K562 (cell line): Measurements from ENCODE around the gene ADAMTSL3. TPM values are rescaled to one million over a fixed set of nuclear protein-coding genes. Genes with fewer than 3 reads are reported as not detected.

Experiments used
- ATAC-seq: fragments of 200-7000 bp; cut with Tn5 transposase; 3 replicates; pipeline ENCODE4 v1.9.1; 2020; ENCODE audit warnings: moderate library complexity
- BruUV-seq: library from RNA; stranded (reverse); fragments of 400-500 nt; replicated peaks from 2 replicates; lab custom pipeline; 2021; lab: Mats Ljungman, UMichigan
- CTCF ChIA-PET: fragments of 300-600 bp; formaldehyde crosslinking; extraction: SDS; loops from one replicate; lab custom pipeline; 2021; ENCODE audit warnings: low intra/inter-chr PET ratio; lab: Yijun Ruan, JAX
- POLR2A ChIA-PET: fragments of 300-600, 350-650 bp; sonication (Branson Sonifier 250); formaldehyde crosslinking; extraction: SDS; loops from one replicate; lab custom pipeline; 2021; ENCODE audit warnings: antibody characterized with exemption, inconsistent platforms; lab: Yijun Ruan, JAX
- DNase-seq, 4 experiments: peaks; one replicate each; pipeline versions ENCODE4 v3.0.0 to v3.0.0-alpha.2; 2011 to 2018; ENCODE audit warnings: low spot score in 3 of 4, mixed read lengths in 3 of 4; ENCODE audit errors: extremely low read depth in 1 of 4
- FAIRE-seq: peaks from 2 replicates; lab custom pipeline; 2011; peaks lifted over from hg19 to GRCh38; lab: Jason Lieb, UNC
- H2AFZ ChIP-seq: 2 replicates; pipeline ENCODE4 v1.6.0; 2011; ENCODE audit warnings: low read depth, low read length, control low read depth, inconsistent platforms
- H3K27ac ChIP-seq: fragments of 200-600 bp; 3 replicates; pipeline ENCODE4 v1.8.0; 2011; ENCODE audit warnings: low read depth, mild to moderate bottlenecking, control low read depth, inconsistent platforms, low read length, moderate library complexity, mixed read lengths; ENCODE audit errors: extremely low read depth
- H3K27me3 ChIP-seq, 2 experiments: fragments of 300-600 bp in 1 of 2; 2 replicates in 1 of 2; 3 replicates in 1 of 2; pipeline versions ENCODE4 v1.6.0 to v1.8.0; 2011; ENCODE audit warnings: inconsistent platforms in 2 of 2, low read length in 2 of 2, mild to moderate bottlenecking in 1 of 2, mixed read lengths in 1 of 2, moderate library complexity in 1 of 2; ENCODE audit not compliant: control insufficient read depth in 2 of 2, insufficient read depth in 2 of 2
- H3K36me3 ChIP-seq: fragments of 300-600 bp; 3 replicates; pipeline ENCODE4 v1.8.0; 2011; ENCODE audit warnings: mild to moderate bottlenecking, low read length, inconsistent platforms; ENCODE audit not compliant: control insufficient read depth, insufficient read depth
- H3K4me1 ChIP-seq, 2 experiments: fragments of 200-600 bp in 1 of 2; replicated peaks in 1 of 2; 2 replicates in 1 of 2; 3 replicates in 1 of 2; pipeline versions ENCODE4 v1.5.1 to v1.8.0; 2011; ENCODE audit warnings: inconsistent platforms in 2 of 2, low read length in 2 of 2, mild to moderate bottlenecking in 1 of 2, mixed read lengths in 1 of 2, moderate library complexity in 1 of 2; ENCODE audit not compliant: control insufficient read depth in 2 of 2, insufficient read depth in 2 of 2
- H3K4me2 ChIP-seq: 2 replicates; pipeline ENCODE4 v1.6.1; 2011; ENCODE audit warnings: low read length, control low read depth, inconsistent platforms, mixed read lengths; ENCODE audit not compliant: insufficient read depth
- H3K4me3 ChIP-seq: fragments of 200-600 bp; sonication (generic), shearing (Covaris generic); 2 replicates; pipeline ENCODE4 v1.5.1; 2016; ENCODE audit warnings: control low read depth, inconsistent platforms
- H3K79me2 ChIP-seq: fragments of 200-600 bp; 3 replicates; pipeline ENCODE4 v1.8.0; 2011; ENCODE audit warnings: low read length, inconsistent platforms; ENCODE audit not compliant: control insufficient read depth, insufficient read depth
- H3K9ac ChIP-seq, 2 experiments: 2 replicates each; pipeline versions ENCODE4 v1.6.0 to v1.6.1; 2011; ENCODE audit warnings: low read depth in 2 of 2, low read length in 2 of 2, control low read depth in 1 of 2, inconsistent platforms in 1 of 2, mild to moderate bottlenecking in 1 of 2, mixed read lengths in 1 of 2; ENCODE audit not compliant: insufficient read depth in 1 of 2
- H3K9me1 ChIP-seq: one replicate; pipeline ENCODE4 v1.6.0; 2011; ENCODE audit warnings: inconsistent platforms, mild to moderate bottlenecking, low read length, moderate library complexity; ENCODE audit not compliant: control insufficient read depth, insufficient read depth
- H3K9me3 ChIP-seq: replicated peaks from 2 replicates; pipeline ENCODE4 v1.5.1; 2011; ENCODE audit warnings: low read depth, low read length, inconsistent platforms; ENCODE audit not compliant: control insufficient read depth, insufficient read depth
- H4K20me1 ChIP-seq: replicated peaks from 2 replicates; pipeline ENCODE4 v1.6.1; 2011; ENCODE audit warnings: low read length, inconsistent platforms, mixed read lengths; ENCODE audit not compliant: control insufficient read depth, insufficient read depth
- E2F3 ChIP-seq: fragments of 250-450 bp; sonication (Bioruptor Pico); IDR thresholded peaks from 2 replicates; pipeline ENCODE4 v1.4.0; 2020; ENCODE audit warnings: mild to moderate bottlenecking
- HDAC3 ChIP-seq: fragments of 450-650 bp; IDR thresholded peaks from 2 replicates; pipeline ENCODE4 v1.6.1; 2018; ENCODE audit warnings: borderline replicate concordance, mild to moderate bottlenecking, moderate library complexity; ENCODE audit not compliant: partially characterized antibody
- MXI1 ChIP-seq: IDR thresholded peaks from 2 replicates; pipeline ENCODE4 v1.6.1; 2011; ENCODE audit warnings: low read depth, mild to moderate bottlenecking, improper control_type of control experiment, low read length
- PKNOX1 ChIP-seq: fragments of 450-650 bp; IDR thresholded peaks from 2 replicates; pipeline ENCODE4 v1.6.1; 2016
- RBM14 ChIP-seq: fragments of 200-400 bp; formaldehyde crosslinking; IDR thresholded peaks from 2 replicates; pipeline ENCODE4 v1.6.1; 2018; ENCODE audit warnings: low read depth, mild to moderate bottlenecking, low read length, moderate library complexity, borderline replicate concordance; ENCODE audit not compliant: insufficient read depth
- THRA ChIP-seq: fragments of 450-650 bp; IDR thresholded peaks from 2 replicates; pipeline ENCODE4 v1.6.1; 2017; ENCODE audit warnings: mild to moderate bottlenecking, moderate library complexity
- TSC22D4 ChIP-seq: fragments of 450-650 bp; IDR thresholded peaks from 2 replicates; pipeline ENCODE4 v1.6.1; 2016; ENCODE audit warnings: missing genetic modification characterization, missing biosample characterization, control low read depth
- in situ Hi-C: fragments of 300-500 bp; cut with MboI; formaldehyde crosslinking; loops from 4 replicates; pipeline ENCODE4 v1.15.0; 2018; ENCODE audit warnings: inconsistent platforms, mixed read lengths
- intact Hi-C: fragments of 100-400 bp; cut with micrococcal nuclease; formaldehyde crosslinking; loops from 2 replicates; pipeline ENCODE4 v1.14.2; 2022
- polyA plus RNA-seq, 8 experiments: library from polyadenylated mRNA; depleted of rRNA in 4 of 8; stranded (reverse) in 5 of 8; unstranded in 3 of 8; fragments of >200 nt; fragmentation: Nextera tagmentation in 2 of 8; fragmentation: Illumina TruSeq in 1 of 8; extraction: Ambion mirVana in 2 of 8; extraction: Trizol in 1 of 8; gene quantifications; 2 replicates each; pipeline versions ENCODE4 v1.2.1 to v1.2.3, GENCODE V29; 2011 to 2014; ENCODE audit warnings: inconsistent platforms in 1 of 8, missing spikeins in 1 of 8
- total RNA-seq, 7 experiments: library from RNA; depleted of rRNA in 6 of 7; stranded (reverse); fragments of >200 nt in 6 of 7; fragmentation: Illumina TruSeq in 2 of 7; extraction: Trizol in 2 of 7; gene quantifications; 2 replicates each; pipeline versions ENCODE4 v1.2.1 to v1.2.3, GENCODE V29; 2011 to 2021; ENCODE audit warnings: low replicate concordance in 1 of 7

The ADAMTSL3 gene
- total and polyA plus RNA-seq, 9 of the 15 experiments (the other 6 are each of a cell fraction or from before 2014, with no cell fraction given) = 0.01 to 0.18 (median 0.07) TPM; not detected in 3

DNA sequence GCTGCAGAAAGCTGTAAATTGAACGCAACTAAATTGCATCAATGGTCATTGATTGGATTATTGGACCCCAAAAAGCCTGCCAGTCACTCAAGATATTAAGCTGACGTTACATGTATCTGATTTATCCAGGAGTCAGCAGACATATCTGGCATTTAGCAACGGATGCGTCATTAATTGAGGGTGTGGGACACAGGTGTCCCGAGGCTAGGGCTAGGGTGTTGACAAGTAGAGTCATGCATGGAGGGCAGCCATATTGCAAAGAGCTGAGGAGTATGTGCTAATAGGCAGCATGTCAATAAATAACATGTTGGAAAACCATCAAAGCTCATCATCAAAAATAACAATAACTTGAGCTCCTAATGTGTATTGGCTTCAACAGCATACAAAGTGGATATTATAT is 347.1 kb downstream of the ADAMTSL3 start (continued):
- TF ChIP-seq HDAC3 = no peak

GRCh38 chr15:84001655-84002054 is 347.7 kb downstream of the ADAMTSL3 start:
- TF ChIP-seq PKNOX1 = no peak
- no peak for TF ChIP-seq E2F3 (CRISPR knock-in tag)
- no peak for TF ChIP-seq TSC22D4 (tag)
- TF ChIP-seq THRA = no peak
- no peak for TF ChIP-seq RBM14
- TF ChIP-seq MXI1 = no peak
- no peak for FAIRE-seq
- no peaks in the 10 kb centered on the region for H3K36me3 ChIP-seq
- intact Hi-C loops (no loop called here), in situ Hi-C loops (no loop called here)
- H3K9me3 ChIP-seq = no peaks in the 10 kb centered on the region
- no peak overlapping the region for H3K4me3 ChIP-seq
- no peak overlapping the region for H3K4me2 ChIP-seq
- DNase-seq = no peak
- no TSS peak for BruUV-seq
- CTCF ChIA-PET = no interaction called here
- POLR2A ChIA-PET = no interaction called here
- H3K9ac ChIP-seq = no peak overlapping the region
- H4K20me1 ChIP-seq = no peaks in the 10 kb centered on the region
- H3K27ac ChIP-seq = no peak overlapping the region
- H3K4me1 ChIP-seq = no peaks in the 10 kb centered on the region
- H2AFZ ChIP-seq = no peak overlapping the region
- H3K27me3 ChIP-seq = no peaks in the 10 kb centered on the region
- ATAC-seq = no peak
- H3K79me2 ChIP-seq = no peaks in the 10 kb centered on the region
- H3K9me1 ChIP-seq = no peaks in the 10 kb centered on the region
